Right lobe of liver (tissue), 4 donors: ENCODE results near the gene CCDC136.

Experiments used
- POLR2A ChIP-seq: fragments of 450-650 bp; IDR thresholded peaks from one replicate; pipeline ENCODE4 v1.6.1; 2017; ENCODE audit warnings: antibody characterized with exemption, mild to moderate bottlenecking
- TF ChIP-seq, protein P1 (sequence below), 4 donors: fragments of 200-600 bp in 3 of 4; fragments of 450-650 bp in 1 of 4; IDR thresholded peaks; one replicate each; pipeline versions ENCODE4 v1.5.1 to v1.8.0; 2016 to 2022; ENCODE audit warnings: antibody characterized with exemption in 4 of 4, mild to moderate bottlenecking in 2 of 4
- donor health status: DM: no; HTN: no; CAD: no.
- donor health status: DM: no; HTN: no; CAD: no.
- donor health status: DM: no; HTN: yes; CAD: no.

DNA sequence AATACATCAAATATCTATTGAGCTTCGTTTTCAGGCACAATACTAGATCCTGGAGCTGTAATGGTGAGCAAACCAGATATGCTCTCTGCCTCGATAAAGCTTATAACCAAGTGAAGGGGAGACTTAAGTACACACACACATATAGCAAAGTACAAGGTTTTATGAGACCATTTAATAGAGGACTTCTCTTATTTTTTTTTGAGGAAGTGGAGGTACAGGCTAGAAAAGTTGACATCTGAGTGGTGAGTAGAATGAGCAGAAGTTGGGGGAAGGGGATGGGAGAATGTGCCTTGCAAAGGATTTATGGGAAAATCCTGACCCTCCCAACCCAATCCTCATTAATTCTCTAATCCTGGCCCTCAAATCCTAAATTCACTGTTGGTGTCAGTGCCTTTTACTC, 7.7 kb downstream of the CCDC136 start:
- TF ChIP-seq, protein P1, sequence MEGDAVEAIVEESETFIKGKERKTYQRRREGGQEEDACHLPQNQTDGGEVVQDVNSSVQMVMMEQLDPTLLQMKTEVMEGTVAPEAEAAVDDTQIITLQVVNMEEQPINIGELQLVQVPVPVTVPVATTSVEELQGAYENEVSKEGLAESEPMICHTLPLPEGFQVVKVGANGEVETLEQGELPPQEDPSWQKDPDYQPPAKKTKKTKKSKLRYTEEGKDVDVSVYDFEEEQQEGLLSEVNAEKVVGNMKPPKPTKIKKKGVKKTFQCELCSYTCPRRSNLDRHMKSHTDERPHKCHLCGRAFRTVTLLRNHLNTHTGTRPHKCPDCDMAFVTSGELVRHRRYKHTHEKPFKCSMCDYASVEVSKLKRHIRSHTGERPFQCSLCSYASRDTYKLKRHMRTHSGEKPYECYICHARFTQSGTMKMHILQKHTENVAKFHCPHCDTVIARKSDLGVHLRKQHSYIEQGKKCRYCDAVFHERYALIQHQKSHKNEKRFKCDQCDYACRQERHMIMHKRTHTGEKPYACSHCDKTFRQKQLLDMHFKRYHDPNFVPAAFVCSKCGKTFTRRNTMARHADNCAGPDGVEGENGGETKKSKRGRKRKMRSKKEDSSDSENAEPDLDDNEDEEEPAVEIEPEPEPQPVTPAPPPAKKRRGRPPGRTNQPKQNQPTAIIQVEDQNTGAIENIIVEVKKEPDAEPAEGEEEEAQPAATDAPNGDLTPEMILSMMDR (IDR thresholded peaks at IDR 0.05) = no peak
- no peak for TF ChIP-seq POLR2A
